Retinal pigment epithelial cell (primary cell): Measurements from ENCODE around the gene LAX1.
"Not testable (repeated sequence)": the region's sequence is repeated elsewhere in the genome, so short reads cannot be mapped to it uniquely, and the experiment has no call there.

ENCODE experiments used
- DNase-seq: peaks from one replicate; pipeline ENCODE4 v3.0.0-alpha.2; 2010; ENCODE audit warnings: low read depth
- H3K4me3 ChIP-seq: 2 replicates; pipeline ENCODE4 v1.5.1; 2011; ENCODE audit warnings: mild to moderate bottlenecking, low read length, control low read depth, moderate library complexity
- TF ChIP-seq, protein P1 (sequence below): conservative IDR thresholded peaks from 2 replicates; pipeline ENCODE4 v1.5.1; 2011; ENCODE audit warnings: low read depth, low read length, control low read depth, inconsistent platforms

The LAX1 gene

DNA sequence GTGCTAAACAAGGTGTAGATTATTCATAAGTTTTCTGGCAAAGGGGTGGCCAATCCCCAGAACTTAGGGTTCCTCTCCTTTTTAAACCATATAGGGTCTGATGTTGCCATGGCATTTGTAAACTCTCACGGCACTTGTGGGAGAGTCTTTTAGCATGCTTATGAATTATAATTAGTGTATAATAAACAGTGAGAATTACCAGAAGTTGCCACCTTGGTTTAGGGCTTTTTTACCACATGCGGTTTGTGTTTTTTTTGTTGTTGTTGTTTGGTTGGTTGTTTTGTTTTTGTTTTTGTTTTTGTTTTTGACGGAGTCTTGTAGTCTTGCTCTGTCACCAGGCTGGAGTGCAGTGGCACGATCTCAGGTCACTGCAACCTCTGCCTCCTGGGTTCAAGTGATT lies 8.9 kb upstream of the LAX1 start:
- no peak for DNase-seq
- H3K4me3 ChIP-seq, result no peak overlapping the region
- TF ChIP-seq, protein P1, sequence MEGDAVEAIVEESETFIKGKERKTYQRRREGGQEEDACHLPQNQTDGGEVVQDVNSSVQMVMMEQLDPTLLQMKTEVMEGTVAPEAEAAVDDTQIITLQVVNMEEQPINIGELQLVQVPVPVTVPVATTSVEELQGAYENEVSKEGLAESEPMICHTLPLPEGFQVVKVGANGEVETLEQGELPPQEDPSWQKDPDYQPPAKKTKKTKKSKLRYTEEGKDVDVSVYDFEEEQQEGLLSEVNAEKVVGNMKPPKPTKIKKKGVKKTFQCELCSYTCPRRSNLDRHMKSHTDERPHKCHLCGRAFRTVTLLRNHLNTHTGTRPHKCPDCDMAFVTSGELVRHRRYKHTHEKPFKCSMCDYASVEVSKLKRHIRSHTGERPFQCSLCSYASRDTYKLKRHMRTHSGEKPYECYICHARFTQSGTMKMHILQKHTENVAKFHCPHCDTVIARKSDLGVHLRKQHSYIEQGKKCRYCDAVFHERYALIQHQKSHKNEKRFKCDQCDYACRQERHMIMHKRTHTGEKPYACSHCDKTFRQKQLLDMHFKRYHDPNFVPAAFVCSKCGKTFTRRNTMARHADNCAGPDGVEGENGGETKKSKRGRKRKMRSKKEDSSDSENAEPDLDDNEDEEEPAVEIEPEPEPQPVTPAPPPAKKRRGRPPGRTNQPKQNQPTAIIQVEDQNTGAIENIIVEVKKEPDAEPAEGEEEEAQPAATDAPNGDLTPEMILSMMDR, result no peak

DNA sequence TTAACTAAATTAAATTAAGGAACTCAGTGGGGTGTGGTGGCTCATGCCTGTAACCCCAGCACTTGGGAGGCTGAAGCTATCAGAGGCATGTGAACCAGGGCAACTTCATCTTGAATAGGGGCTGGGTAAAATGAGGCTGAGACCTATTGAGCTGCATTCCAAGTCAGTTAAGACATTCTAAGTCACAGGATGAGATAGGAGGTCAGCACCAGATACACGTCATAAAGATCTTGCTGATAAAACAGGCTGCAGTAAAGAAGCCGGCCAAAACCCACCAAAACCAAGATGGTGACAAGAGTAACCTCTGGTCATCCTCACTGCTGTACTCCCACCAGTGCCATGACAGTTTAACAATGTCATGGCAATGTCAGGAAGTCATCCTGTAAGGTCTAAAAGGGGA lies 6.2 kb upstream of the LAX1 start:
- not testable (repeated sequence) for H3K4me3 ChIP-seq, DNase-seq

DNA sequence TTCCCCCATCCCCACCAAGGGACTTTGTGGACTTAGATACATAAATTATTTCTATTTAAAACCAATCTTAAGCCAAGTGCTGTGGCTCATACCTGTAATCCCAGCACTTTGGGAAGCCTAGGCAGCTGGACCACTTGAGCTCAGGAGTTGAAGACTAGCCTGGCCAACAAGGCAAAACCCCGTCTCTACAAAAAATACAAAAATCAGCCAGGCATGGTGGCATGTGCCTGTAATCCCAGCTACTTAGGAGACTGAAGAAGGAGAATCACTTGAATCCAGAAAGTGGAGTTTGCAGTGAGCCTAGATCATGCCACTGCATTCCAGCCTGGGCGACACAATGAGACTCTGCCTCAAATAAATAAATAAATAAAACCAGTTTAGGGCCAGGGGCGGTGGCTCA lies 4.5 kb upstream of the LAX1 start:
- H3K4me3 ChIP-seq, result no peak overlapping the region
- TF ChIP-seq, protein P1, result no peak
- no peak for DNase-seq

DNA sequence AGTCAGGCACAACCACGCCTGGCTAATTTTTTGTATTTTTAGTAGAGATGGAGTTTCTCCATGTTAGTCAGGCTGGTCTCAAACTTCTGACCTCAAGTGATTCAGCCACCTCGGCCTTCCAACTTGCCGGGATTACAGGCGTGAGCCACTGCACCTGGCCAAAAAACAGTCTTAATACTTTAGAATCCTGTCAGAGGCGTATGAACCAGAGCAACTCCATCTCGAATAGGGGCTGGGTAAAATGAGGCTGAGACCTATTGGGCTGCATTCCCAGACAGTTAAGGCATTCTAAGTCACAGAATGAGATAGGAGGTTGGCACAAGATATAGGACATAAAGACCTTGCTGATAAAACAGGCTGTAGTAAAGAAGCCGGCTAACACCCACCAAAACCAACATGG lies 3.0 kb upstream of the LAX1 start:
- DNase-seq, result peak; percentile 9
- not testable (repeated sequence) for H3K4me3 ChIP-seq

DNA sequence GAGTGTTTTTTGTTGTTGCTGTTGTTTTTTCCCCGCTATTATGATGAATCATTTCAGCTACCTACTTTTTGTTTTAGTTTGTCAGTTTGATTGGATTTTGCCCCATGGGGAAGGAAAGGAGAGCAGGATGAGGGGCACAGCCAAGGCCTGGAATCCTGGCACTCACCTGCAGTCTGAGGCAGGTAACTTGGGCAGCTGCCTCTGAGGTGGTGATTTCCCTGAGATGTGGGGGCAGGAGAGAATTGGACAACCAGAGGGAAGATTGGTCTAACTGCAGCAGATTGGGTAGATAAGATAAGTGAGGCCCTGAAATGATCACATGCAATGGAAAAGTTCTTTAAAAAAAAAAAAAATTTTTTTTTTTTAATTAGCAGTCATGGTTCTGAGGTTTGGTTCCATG lies 1.5 kb upstream of the LAX1 start:
- DNase-seq, result no peak
- no peak overlapping the region for H3K4me3 ChIP-seq
- TF ChIP-seq, protein P1, result no peak

DNA sequence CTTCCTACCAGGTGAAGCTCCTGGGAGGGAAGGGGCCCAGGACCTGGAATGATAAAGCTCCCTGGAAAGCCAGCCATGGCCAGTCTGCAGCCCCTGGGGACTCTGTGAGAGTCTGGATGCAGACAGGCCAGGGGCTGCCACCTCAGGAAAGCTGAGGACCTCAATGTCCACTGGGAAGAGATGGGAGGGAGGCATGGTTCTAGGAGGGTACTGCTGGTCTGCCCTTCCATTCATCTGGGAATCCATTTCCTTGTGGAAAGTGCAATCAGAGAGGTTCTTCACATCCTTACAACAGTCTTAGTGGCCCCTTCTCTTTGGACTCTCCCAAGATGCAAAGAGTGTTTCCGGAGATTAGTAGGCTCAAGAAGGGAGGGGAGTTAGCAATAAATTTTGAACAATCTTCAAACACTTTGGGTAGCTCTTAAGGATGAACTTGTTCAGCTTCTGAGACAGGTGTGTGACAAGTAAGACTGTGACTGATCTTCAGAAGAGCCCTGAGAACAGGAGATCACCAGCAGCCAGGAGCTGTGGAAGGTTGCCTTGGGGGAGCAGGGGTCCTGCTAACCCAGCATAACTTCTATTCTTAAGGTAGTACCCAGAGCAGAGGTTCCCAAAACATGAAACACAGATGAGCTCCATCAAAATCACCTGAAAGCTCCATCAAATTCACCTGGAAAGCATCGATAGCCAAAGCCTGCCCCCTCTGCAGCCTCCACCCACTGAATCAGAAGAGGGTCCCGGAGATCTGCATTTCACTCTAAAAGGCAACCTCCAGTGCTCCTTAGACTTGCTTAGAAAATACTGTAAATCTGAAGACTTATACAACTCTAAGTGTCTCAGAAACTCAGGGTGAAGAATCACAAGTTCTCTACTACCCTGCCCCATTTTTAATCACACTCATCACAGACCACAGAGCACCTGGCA lies 616 bp upstream of the LAX1 start:
- no peak overlapping the region for H3K4me3 ChIP-seq
- DNase-seq, result no peak
- TF ChIP-seq, protein P1, result no peak

DNA sequence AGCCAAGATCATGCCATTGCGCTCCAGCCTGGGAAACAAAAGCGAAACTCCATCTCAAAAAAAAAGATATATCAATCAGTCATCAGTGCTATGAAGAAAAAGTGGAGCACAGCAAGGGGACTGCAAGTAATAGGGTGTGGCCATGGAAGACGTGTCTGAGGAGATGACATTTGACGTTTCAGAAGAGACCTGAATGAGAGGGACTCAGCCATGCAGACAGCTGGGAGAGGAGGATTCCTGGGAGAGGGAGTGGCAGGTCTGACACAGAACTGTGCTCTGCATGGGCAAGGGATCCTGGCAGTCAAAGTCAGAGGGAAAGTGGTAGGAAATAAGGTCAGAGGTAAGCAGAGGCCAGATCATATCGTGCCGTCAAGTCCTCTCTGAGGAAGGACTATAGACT lies 3.3 kb downstream of the LAX1 start:
- H3K4me3 ChIP-seq, result no peak overlapping the region
- TF ChIP-seq, protein P1, result no peak

DNA sequence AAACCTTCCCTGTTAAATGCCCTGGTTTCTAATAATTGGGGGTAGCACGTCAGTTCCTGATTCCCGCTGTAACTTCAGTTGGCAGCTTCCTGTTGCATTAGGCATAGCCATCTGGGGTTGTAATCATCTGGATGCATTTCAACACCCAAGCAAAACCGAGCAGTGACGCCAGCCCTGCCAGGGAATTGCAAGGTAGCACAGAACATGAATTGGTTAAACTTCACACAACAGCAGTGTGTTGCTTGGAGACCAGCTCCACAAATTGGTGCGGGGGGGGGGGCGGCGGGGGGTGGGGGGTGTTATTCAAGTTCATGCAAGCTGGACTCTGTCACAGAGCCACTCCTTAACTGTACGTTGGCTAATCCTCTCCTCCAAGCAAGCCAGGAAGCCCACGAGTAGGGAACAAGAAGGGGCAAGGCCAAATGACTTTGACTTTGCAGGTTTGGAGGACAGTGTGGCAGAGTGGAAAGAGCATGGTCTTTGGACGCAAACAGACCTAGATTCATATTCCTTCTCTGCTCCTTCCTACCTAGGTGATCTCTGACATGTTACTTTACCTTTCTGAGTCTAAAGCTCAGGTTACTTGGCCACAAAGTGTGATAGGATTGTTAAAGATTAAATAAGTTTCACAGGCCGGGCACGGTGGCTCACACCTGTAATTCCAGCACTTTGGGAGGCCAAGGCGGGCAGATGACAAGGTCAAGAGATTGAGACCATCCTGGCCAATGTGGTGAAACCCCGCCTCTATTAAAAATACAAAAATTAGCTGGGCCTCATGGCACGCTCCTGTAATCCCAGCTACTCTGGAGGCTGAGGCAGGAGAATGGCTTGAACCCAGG lies 4.7 kb downstream of the LAX1 start:
- TF ChIP-seq, protein P1, result no peak
- no peak overlapping the region for H3K4me3 ChIP-seq
- peak; percentile 93 for DNase-seq

More for the DNA sequence above, 3.3 kb downstream of the LAX1 start:
- DNase-seq, result no peak
